ENCODE measurements around the gene RAI1. TPM values are rescaled to one million over a fixed set of nuclear protein-coding genes. Genes with fewer than 3 reads are reported as not detected.

Gene RAI1
- polyA plus RNA-seq, 1 donor from 2014 or later = 3.0 TPM

DNA sequence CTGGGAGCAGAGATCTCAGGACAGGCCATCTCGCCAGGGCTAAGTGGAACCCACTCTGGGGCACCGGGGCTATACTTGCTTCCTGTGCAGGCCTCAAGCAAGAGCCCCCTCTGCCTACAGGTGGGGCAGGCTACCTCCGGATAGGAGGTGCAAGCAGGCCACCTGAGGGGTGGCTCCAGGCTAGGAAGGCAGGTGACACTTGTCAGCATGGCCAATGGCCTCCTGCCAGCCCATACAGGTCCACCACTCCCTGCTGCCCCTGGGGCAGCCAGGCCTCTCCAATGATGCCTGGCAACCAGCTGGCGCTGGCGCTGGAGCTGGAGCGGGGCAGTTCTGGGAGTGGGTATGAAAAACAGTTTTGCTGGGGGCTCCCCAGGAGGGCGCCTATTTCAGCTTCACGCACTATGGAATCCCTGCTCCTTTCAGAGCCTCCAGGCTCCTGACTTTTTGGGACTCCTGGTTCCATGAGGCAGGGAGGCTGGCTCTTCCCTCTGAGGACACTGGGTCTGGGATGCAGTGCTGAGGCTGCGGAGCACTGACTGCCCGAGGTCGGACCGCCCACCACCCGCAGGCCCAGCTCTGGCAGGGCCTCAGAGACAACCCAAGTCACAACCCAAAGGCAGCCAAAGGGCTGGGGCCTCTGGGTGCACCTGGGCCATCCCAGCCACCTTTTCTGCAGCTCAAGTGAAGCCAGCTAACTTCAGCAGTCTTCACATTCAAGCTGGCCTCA, 164.0 kb downstream of the RAI1 start:
- H3K4me3 Mint-ChIP-seq = no peak overlapping the region
- no peak overlapping the region for H3K27ac Mint-ChIP-seq
- peaks cover 3 to 12% (median 9%) of the 10 kb centered on the region in 3 donors for H3K4me1 Mint-ChIP-seq

GRCh38 chr17:17846003-17846402, 164.7 kb downstream of the RAI1 start:
- no peaks in the 10 kb centered on the region for H3K9me3 Mint-ChIP-seq
- no peak overlapping the region for H3K4me3 Mint-ChIP-seq
- no peak overlapping the region for H3K27ac Mint-ChIP-seq
- H3K4me1 Mint-ChIP-seq = peaks cover 5 to 10% (median 9%) of the 10 kb centered on the region in 3 donors
- peaks cover 5% of the 10 kb centered on the region for H3K36me3 Mint-ChIP-seq
- H3K27me3 Mint-ChIP-seq = no peaks in the 10 kb centered on the region

More for the DNA sequence above, 164.0 kb downstream of the RAI1 start:
- peaks cover 5% of the 10 kb centered on the region for H3K36me3 Mint-ChIP-seq
- no peaks in the 10 kb centered on the region for H3K27me3 Mint-ChIP-seq
- no peaks in the 10 kb centered on the region for H3K9me3 Mint-ChIP-seq

DNA sequence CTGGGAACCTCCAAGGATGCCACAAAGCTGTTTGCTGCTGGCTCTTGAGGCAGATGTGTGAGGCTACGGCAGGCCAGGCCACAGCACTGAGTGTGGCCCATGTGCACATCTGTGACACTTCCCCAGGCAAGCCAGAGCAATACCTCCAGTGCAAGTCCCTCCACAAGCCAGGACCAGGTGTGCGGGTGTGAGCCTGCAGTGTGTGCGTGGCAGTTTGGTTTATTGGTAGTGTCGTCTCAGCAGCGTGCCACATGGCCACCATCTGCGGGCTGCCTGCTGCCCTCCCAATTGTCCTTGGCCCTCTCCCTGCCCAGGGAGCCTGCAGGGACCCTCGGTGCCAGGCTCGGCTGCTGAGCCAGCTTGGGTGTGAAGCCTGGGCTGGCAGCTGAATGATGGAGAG, 165.4 kb downstream of the RAI1 start:
- Mint-ChIP-seq H3K36me3 (peaks cover 5% of the 10 kb centered on the region), H3K27me3 (no peaks in the 10 kb centered on the region), H3K27ac (no peak overlapping the region), H3K4me1 (peaks cover 7 to 9% (median 8%) of the 10 kb centered on the region in 3 donors), H3K9me3 (no peaks in the 10 kb centered on the region), H3K4me3 (peak overlapping the region in 2 of 4 donors; percentile 45 to 47)

- no peak overlapping the region for H3K27ac Mint-ChIP-seq
- H3K9me3 Mint-ChIP-seq = no peaks in the 10 kb centered on the region
- no peaks in the 10 kb centered on the region for H3K27me3 Mint-ChIP-seq
- peaks cover 5% of the 10 kb centered on the region for H3K36me3 Mint-ChIP-seq
- H3K4me1 Mint-ChIP-seq = peaks cover 7 to 9% (median 9%) of the 10 kb centered on the region in 3 donors
- H3K4me3 Mint-ChIP-seq = peak overlapping the region in 2 of 4 donors; percentile 45 to 81
These were observed 165.9 kb downstream of the RAI1 start for GRCh38 chr17:17847118-17847689.

- no peaks in the 10 kb centered on the region for H3K9me3 Mint-ChIP-seq
- no peaks in the 10 kb centered on the region for H3K27me3 Mint-ChIP-seq
- H3K4me3 Mint-ChIP-seq = no peak overlapping the region
- H3K27ac Mint-ChIP-seq = no peak overlapping the region
- H3K36me3 Mint-ChIP-seq = peaks cover 5% of the 10 kb centered on the region
- H3K4me1 Mint-ChIP-seq = peaks cover 7 to 9% (median 9%) of the 10 kb centered on the region in 3 donors
These were observed 166.5 kb downstream of the RAI1 start for GRCh38 chr17:17847726-17848125.

- H3K27me3 Mint-ChIP-seq = no peaks in the 10 kb centered on the region
- H3K36me3 Mint-ChIP-seq = peaks cover 5% of the 10 kb centered on the region
- no peaks in the 10 kb centered on the region for H3K9me3 Mint-ChIP-seq
- H3K4me3 Mint-ChIP-seq = peak overlapping the region in 2 of 4 donors; percentile 47 to 79
- no peak overlapping the region for H3K27ac Mint-ChIP-seq
- peaks cover 7 to 9% (median 9%) of the 10 kb centered on the region in 3 donors for H3K4me1 Mint-ChIP-seq
These were observed 167.2 kb downstream of the RAI1 start for GRCh38 chr17:17848311-17849082.

DNA sequence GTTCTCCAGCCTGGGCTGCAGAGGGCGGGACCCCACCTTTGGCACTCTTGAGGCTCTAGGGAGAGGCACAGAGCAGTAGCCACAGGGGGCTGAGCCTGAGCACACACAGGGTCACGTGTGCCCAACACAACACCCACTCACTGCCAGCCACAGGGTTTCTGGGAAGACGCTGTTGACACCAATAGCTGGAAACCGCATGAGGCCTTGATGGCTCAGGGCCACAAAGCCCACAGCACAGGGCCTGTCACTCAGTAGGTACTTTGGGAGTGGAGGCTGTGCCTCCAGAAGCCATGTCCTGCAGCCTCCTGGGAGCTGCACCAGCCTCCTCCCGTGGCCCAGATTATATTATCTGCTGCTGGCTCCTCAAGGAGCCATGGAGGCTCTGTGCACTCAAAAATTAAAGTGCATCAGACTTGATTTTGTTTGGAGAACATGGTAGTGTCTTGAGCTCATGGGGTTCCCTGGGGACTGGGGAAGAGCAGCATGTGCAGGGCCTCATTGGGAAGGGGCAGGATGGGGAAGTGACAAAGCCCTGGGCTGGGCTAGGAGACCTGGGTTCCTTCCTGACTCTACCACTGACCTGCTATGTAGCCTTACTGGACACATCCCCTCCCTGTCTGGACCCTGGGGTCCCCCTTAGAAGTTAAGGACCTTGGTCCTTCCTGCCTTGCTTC, 168.0 kb downstream of the RAI1 start:
- H3K9me3 Mint-ChIP-seq = no peaks in the 10 kb centered on the region
- H3K27me3 Mint-ChIP-seq = no peaks in the 10 kb centered on the region
- peaks cover 5% of the 10 kb centered on the region for H3K36me3 Mint-ChIP-seq
- H3K27ac Mint-ChIP-seq = peak overlapping the region in 2 of 3 donors; percentile 57 to 74
- H3K4me3 Mint-ChIP-seq = peak overlapping the region in 1 of 4 donors; percentile 79
- peaks cover 7 to 9% (median 9%) of the 10 kb centered on the region in 3 donors for H3K4me1 Mint-ChIP-seq

DNA sequence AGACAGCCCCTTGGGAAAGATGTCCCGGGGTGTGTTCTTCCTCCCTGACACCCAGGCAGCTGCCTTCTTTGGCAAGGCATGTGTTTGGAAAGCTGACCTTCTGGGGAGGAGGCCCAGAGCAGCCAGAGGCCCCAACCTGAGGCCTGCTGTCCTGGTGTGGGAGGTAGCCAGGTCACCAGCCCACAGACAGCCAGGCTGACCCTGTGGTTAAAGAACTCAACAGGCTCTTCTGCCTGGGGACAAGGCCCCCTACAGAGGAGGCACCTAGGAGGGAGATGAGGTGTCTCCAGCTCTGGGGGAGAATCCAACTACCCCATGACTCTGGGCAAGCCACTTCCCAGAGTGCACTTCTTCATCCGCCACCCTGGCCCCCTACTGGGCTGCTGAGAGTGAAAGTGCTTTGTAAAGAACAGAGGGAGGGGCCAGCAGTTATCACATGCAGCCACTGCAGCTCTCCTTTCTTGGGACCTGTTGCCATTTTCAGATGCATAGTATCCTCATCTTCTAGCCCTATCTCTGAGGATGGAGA, 168.7 kb downstream of the RAI1 start:
- peak overlapping the region in 3 of 4 donors; percentile 45 to 88 (median 50) for H3K4me3 Mint-ChIP-seq
- H3K4me1 Mint-ChIP-seq = peaks cover 7 to 9% (median 9%) of the 10 kb centered on the region in 3 donors
- H3K36me3 Mint-ChIP-seq = peaks cover 5% of the 10 kb centered on the region
- no peaks in the 10 kb centered on the region for H3K27me3 Mint-ChIP-seq
- no peaks in the 10 kb centered on the region for H3K9me3 Mint-ChIP-seq
- peak overlapping the region in 2 of 3 donors; percentile 57 to 74 for H3K27ac Mint-ChIP-seq

DNA sequence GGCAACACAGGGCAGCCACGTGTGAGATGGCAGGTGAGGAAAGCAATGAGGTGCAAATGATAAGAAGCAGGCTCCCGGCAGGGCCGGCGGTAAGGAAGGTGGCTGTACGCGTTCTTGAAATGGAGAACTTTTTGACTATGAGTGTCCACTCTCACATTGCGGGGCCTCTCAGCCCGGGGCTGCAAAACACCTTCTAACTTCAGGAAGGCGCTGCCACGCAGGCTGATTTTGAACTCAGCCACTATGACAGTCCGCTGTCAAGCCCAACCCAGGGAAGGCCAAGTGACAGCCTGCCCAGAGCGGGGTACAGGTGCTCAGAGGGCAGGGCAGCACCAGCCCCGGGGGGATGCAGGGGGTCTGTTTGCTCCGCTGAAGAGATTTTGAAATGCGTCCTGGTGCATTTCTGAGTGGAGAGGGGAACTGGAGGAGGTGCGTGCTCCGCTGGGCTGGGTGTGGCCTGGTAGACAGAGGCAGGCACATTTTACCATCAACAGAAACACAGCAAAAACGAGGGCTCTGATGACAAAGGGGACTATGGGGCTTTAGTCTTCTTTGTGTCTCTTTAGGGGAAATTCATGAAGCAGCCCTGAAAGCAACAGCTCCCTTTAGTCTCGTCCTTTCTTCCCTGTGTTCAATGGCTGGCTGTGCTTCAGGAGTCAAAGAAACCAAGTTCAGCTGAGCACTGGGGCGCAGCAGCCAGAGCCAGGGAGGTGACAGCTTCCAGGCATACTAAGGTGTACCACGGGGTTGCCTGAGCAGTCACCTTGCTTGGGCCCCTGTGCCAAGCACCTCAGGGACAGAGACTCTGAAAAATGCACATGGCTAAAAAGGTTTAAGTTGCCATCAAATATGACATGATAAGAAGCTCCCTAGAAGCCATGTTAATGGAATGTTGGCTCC, 170.1 kb downstream of the RAI1 start:
- H3K4me3 Mint-ChIP-seq = no peak overlapping the region
- H3K9me3 Mint-ChIP-seq = no peaks in the 10 kb centered on the region
- peaks cover 7 to 9% (median 9%) of the 10 kb centered on the region in 3 donors for H3K4me1 Mint-ChIP-seq
- H3K27me3 Mint-ChIP-seq = no peaks in the 10 kb centered on the region
- peaks cover 5% of the 10 kb centered on the region for H3K36me3 Mint-ChIP-seq
- no peak overlapping the region for H3K27ac Mint-ChIP-seq

- Mint-ChIP-seq H3K27me3 (no peaks in the 10 kb centered on the region), H3K9me3 (no peaks in the 10 kb centered on the region), H3K4me1 (peaks cover 7 to 9% (median 9%) of the 10 kb centered on the region in 3 donors), H3K36me3 (peaks cover 2% of the 10 kb centered on the region), H3K27ac (no peak overlapping the region), H3K4me3 (no peak overlapping the region)
These were observed 171.7 kb downstream of the RAI1 start for GRCh38 chr17:17852930-17853329.

DNA sequence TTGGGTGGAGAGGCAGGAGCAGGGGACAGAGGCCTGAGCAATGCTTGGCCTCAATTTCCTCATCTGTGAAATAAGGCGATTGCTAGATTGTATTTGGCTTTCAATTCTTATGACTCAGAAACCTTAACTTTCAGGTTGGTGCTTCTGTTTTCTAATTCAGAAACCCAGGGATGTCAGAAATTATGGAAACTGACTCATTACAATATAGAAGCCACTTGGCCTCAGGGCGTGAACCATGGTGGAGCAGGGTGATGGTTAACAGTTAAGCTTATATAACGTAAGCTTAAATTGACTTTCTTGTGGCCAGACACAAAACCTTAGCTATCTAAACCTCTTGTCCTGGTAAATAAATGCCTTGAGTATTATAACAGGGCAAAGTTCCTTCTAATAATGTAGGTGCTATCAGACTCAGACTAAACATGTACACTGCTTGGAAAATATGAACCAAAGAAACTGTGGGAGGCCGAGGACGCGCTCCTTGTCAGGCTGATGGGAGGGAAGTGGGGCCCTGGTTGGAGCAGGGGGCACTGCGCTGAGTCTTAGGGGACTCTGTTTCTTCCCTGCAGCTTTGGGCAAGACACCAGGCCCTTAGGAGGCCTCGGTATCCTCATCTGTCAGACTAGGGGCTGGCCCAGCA, 172.7 kb downstream of the RAI1 start:
- Mint-ChIP-seq H3K27ac (no peak overlapping the region), H3K27me3 (no peaks in the 10 kb centered on the region), H3K4me3 (no peak overlapping the region), H3K4me1 (peaks cover 7 to 9% (median 9%) of the 10 kb centered on the region in 3 donors), H3K9me3 (no peaks in the 10 kb centered on the region), H3K36me3 (peaks cover 2% of the 10 kb centered on the region)

DNA sequence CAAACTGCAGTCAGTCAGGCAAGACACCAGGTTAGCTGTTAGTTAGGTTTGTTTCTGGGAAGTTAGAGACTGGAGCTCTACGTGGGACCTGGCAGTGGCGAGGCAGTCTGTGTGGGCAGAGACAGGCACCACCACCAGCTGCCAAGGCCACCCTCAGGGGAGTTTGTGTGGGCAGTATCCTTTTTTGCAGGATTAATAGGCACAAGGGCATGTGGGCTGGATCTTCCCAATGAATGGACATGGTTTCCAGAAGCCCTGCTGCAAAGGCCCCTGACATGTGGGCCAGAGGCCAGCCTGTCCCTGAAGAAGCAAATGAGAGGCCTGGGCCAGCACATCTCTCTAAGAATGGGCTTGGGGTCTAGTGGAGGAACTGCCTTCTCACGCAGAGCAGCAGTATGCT, 174.7 kb downstream of the RAI1 start:
- Mint-ChIP-seq H3K4me3 (no peak overlapping the region), H3K9me3 (no peaks in the 10 kb centered on the region), H3K27me3 (no peaks in the 10 kb centered on the region), H3K4me1 (peaks cover 0 to 4% (median 2%) of the 10 kb centered on the region in 3 donors), H3K27ac (no peak overlapping the region), H3K36me3 (peaks cover 2% of the 10 kb centered on the region)

DNA sequence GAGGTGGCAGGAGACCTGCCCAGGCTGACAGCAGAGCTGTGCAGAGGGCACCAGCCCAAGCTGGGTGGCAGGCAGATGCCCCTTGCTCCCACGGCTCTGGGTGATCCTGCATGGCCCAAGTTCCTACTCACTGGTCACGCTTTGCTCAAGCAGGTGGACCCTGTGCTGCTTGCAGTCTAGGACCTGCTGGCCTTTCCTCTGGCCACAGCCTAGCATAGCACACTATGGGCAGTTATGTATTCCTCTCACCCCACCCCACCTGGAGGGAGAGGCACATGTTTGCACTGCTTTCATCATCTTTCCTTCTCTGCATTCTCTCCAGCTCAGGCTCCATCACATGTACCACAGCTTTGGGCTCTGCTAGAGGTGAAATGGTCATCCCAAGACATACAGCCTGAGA, 175.1 kb downstream of the RAI1 start:
- H3K4me3 Mint-ChIP-seq = no peak overlapping the region
- H3K27me3 Mint-ChIP-seq = no peaks in the 10 kb centered on the region
- H3K27ac Mint-ChIP-seq = no peak overlapping the region
- H3K9me3 Mint-ChIP-seq = no peaks in the 10 kb centered on the region
- peaks cover 2% of the 10 kb centered on the region for H3K36me3 Mint-ChIP-seq
- H3K4me1 Mint-ChIP-seq = peaks cover 0 to 3% (median 2%) of the 10 kb centered on the region in 3 donors
